Stomach (tissue), 4 donors: Measurements from ENCODE around the gene ZNF275.
"Not testable (repeated sequence)": the region's sequence is repeated elsewhere in the genome, so short reads cannot be mapped to it uniquely, and the experiment has no call there.

Experiments used
- EP300 ChIP-seq: sonication (generic); formaldehyde crosslinking; IDR thresholded peaks from one replicate; pipeline ENCODE4 v1.6.1; 2017; ENCODE audit warnings: antibody characterized with exemption
- POLR2A ChIP-seq, 4 donors: fragments of 450-650 bp; IDR thresholded peaks; one replicate each; pipeline ENCODE4 v1.6.1; 2016; ENCODE audit warnings: antibody characterized with exemption in 4 of 4, control low read depth in 2 of 4, mild to moderate bottlenecking in 1 of 4, moderate library complexity in 1 of 4
- POLR2AphosphoS5 ChIP-seq, 3 donors: sonication (generic); formaldehyde crosslinking; IDR thresholded peaks; one replicate each; pipeline ENCODE4 v1.6.1; 2016; ENCODE audit warnings: antibody characterized with exemption in 3 of 3
- TF ChIP-seq, protein P1 (sequence below), 7 experiments: fragments of 450-650 bp in 4 of 7; fragments of 200-600 bp in 3 of 7; sonication (generic) in 3 of 7; IDR thresholded peaks; one replicate each; pipeline ENCODE4 v1.5.1; 2016 to 2019; ENCODE audit warnings: antibody characterized with exemption in 7 of 7, control low read depth in 2 of 7, mild to moderate bottlenecking in 1 of 7

DNA sequence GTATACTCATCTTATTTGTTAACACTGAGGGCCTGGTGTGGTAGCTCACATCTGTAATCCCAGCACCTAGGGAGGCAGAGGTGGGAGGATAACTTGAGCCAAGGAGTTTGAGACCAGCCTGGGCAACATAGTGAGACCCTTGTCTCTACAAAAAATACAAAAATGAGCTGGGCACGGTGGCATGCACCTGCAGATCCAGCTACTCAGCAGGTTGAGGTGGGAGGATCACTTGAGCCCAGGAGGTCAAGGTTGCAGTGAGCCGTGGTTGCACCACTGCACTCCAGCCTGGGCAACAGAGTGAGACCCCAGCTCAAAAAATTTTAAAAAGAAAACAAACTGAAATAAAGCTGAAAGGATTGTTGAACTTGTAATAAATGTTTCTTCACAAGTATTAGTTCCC is 51.0 kb downstream of the ZNF275 start:
- TF ChIP-seq POLR2AphosphoS5 (IDR thresholded peaks at IDR 0.05); EP300; POLR2A (IDR thresholded peaks at IDR 0.05): not testable (repeated sequence)
- TF ChIP-seq, protein P1, sequence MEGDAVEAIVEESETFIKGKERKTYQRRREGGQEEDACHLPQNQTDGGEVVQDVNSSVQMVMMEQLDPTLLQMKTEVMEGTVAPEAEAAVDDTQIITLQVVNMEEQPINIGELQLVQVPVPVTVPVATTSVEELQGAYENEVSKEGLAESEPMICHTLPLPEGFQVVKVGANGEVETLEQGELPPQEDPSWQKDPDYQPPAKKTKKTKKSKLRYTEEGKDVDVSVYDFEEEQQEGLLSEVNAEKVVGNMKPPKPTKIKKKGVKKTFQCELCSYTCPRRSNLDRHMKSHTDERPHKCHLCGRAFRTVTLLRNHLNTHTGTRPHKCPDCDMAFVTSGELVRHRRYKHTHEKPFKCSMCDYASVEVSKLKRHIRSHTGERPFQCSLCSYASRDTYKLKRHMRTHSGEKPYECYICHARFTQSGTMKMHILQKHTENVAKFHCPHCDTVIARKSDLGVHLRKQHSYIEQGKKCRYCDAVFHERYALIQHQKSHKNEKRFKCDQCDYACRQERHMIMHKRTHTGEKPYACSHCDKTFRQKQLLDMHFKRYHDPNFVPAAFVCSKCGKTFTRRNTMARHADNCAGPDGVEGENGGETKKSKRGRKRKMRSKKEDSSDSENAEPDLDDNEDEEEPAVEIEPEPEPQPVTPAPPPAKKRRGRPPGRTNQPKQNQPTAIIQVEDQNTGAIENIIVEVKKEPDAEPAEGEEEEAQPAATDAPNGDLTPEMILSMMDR (IDR thresholded peaks at IDR 0.05), result not testable (repeated sequence)
